ENCODE measurements around the gene FBXL7.

Gene FBXL7

DNA sequence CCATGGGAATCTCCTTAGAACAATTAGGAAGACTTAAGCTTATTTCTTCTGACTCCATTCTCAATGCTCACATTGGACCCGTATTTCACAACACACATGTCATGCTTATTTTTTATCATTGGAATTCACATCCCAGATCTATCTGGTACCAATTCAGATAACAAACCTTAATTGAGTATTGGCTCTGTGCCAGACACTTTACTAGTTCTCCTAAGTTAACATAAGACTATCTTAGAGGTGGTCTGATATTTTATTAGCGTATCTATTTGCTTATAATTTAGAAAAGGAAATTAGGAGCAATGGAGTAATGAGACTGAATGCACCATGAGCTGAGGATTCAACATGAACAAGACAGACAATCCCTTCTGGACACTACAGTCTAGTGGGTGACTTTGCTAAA, 45.1 kb downstream of the FBXL7 start:
- DNase-seq (ENCODE audit: low read depth): no peak

- no peak for DNase-seq (ENCODE audit: low read depth)
Measured at GRCh38 chr5:15547261-15547839, 47.4 kb downstream of the FBXL7 start.

GRCh38 chr5:15549961-15550360, 50.0 kb downstream of the FBXL7 start:
- DNase-seq (ENCODE audit: low read depth): no peak

DNA sequence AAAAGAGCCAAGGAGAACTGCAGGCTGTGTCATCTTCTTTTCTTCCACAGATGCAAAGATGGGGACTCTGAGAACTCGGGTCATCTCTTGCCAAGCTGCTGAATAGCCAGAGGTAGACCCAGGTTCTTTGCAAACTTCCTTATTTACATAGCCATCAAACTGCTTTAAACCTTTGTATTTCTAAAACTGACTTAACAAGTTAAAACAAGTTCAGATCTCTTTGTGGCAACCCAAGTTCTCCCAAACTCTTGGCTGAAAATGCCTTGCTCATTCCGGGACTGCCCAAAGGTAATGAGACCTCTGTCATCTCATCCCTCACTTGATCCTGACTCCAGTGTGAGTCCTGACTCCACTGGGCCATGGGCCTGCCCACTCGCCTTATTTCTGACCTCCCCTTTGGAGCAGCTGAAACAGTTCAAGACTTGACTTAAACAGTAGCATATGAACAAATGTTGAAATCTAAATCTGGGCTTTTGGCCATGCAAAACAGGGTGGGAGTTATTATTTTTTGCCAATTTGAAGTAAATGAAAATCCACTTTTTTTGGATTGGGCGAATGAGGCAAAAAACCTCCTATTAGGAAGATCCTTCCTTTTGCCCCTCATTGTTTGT, 50.6 kb downstream of the FBXL7 start:
- no peak for DNase-seq (ENCODE audit: low read depth)

- DNase-seq (ENCODE audit: low read depth): no peak
Measured at GRCh38 chr5:15551113-15551504, 51.1 kb downstream of the FBXL7 start.

DNA sequence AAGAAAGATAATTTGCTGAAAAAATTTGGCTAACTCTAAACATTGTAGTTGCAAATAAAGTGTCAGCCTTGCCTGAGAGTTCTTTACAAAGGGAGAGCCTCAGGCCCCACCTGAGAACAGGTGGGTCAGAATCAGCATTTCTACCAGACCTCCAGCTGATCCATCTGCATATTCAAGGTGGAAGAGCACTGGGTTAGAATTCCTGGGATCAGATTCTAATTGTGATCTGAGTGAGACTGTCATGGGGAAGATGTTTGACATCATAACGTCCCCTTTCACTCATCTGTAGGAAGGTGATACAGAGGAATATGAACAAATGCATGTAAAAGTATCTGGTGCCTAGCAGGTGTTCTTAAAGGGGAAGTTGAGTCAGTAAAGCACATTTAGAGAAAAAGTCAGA, 54.6 kb downstream of the FBXL7 start:
- no peak for DNase-seq (ENCODE audit: low read depth)

DNA sequence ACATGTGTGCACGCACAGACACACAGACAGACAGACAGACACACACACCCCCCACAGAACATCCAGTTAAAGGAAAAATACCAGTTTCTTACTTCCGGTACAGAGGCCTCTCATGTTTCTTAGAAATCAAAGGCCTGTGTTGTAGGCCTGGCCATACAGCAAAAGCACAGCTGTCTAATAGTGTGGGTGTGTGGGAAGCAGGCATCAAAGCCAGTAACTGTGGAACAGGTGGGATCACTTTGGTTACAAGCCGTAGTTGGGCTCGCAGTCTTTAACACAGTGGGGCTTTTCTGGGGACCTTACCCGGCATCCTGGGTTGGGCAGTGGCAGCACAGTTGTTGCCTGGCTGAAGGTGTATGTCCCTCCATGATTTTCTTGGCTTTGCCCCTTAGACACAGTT, 55.2 kb downstream of the FBXL7 start:
- DNase-seq (ENCODE audit: low read depth): no peak

DNA sequence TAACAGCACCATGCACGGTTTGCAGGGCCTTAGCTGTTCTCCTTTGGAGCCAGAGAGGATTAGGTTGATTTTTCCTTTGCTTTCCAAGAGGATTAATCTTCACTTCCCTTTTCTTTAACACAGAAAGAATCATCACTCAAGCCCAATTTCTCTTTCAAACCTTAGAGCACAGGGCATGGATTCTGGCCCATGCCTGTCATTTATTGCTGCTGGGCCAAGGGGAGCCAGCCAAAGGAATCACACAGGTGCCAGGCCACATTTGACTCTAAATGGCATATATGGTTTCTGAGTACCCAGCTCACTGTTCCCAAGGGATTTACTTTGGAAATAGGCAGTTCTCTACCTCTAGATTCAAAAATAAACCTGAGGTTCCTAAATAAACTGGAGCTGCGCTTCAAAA, 58.3 kb downstream of the FBXL7 start:
- DNase-seq (ENCODE audit: low read depth): no peak

DNA sequence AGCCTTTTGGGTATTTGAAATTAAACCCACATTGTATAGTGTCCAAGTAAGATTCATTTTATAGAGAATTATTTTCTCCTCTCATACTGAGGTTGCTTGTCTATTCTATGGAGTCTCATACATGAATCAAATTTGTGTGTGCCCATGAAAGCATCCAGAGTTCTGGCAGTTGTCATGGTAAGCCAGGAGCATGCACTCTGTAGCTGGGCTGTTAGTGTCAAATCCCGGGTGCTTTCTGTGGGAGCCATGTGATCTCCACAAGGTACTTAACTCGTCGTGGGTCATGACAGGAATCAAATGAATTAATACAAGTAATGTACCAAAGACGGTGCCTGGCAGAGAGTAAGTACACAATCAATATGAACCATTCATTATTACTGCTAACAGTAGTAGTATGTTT, 58.7 kb downstream of the FBXL7 start:
- no peak for DNase-seq (ENCODE audit: low read depth)

- DNase-seq (ENCODE audit: low read depth): no peak
Measured at GRCh38 chr5:15560421-15560820, 60.4 kb downstream of the FBXL7 start.

GRCh38 chr5:15564523-15564922, 64.5 kb downstream of the FBXL7 start:
- DNase-seq (ENCODE audit: low read depth): no peak

DNA sequence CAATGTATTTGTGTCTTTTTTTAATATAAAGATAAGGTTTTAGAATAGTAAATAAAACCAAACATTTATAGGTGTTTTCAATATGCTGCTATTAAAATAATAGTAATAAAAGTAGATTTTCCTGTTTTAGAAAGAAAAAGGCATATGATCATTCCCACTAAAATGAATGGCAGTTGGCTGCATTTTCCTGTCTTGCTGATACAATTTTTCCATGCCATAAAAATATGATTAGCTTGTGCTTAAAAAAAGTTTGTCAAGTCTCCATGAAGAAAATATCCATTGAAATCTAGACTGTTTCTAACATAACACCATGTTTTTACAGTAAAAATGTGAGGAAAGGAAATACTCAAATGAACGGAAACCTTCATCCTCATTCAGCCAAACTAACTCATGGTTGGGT, 65.0 kb downstream of the FBXL7 start:
- no peak for DNase-seq (ENCODE audit: low read depth)

GRCh38 chr5:15566306-15566705, 66.3 kb downstream of the FBXL7 start:
- no peak for DNase-seq (ENCODE audit: low read depth)

DNA sequence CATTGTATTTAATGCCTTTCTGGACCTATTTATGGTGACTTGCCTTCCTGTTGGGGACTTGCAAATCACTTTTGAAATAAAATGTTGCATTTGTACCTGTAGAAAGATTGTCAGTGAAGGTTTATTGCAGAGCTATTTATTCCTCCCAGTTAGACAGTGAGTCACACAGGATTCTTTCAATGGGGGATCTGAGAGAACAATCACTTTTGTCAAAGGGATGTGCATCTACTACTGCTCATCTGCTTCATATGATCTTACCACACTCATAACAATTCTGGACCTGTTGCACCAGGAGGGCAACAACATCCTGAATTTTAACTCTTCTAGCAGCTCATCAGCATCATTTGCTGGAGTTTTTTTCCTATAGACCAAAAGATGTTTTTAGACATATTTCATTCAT, 66.8 kb downstream of the FBXL7 start:
- DNase-seq (ENCODE audit: low read depth): peak; percentile 10

DNA sequence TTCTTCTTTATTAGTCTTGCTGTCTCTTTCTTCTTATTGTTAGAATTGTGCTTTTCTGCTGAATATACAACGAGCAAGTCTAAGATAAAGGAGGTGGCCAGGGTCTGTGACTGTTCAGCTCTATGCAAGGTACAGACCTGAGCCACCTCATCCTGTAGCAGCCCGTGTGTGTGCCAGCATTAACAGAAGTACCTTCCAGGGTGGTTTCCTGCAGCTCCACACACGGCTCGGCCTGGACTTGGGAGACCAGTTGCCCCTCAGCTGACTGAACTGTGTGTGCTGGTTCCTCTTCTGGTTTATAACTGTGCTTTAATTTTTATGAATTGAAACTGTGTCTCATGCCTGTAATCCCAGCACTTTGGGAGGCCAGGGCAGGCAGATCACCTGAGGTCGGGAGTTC, 70.5 kb downstream of the FBXL7 start:
- no peak for DNase-seq (ENCODE audit: low read depth)

- DNase-seq (ENCODE audit: low read depth): no peak
Measured at GRCh38 chr5:15571081-15571480, 71.1 kb downstream of the FBXL7 start.

DNA sequence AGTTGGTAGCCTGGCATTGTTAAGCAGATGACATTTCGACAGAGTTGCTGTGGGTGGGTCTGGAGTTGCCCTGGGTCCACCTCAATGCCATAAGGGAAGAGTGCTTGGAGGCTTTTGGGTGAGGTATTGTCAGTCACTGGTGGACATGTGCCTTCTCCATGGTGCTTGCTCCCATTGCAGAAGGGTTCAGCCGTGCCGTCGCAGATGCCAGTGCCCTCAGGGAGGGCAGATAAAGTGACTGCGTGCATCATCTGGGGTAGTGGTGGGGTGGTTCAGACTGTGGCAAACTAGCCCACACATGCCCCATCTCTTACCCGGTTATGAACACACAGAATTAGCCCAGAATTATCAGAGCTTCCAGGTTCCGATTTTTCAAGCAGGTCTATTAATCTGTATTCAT, 71.6 kb downstream of the FBXL7 start:
- DNase-seq (ENCODE audit: low read depth): no peak

- no peak for DNase-seq (ENCODE audit: low read depth)
Measured at GRCh38 chr5:15573590-15573989, 73.6 kb downstream of the FBXL7 start.

DNA sequence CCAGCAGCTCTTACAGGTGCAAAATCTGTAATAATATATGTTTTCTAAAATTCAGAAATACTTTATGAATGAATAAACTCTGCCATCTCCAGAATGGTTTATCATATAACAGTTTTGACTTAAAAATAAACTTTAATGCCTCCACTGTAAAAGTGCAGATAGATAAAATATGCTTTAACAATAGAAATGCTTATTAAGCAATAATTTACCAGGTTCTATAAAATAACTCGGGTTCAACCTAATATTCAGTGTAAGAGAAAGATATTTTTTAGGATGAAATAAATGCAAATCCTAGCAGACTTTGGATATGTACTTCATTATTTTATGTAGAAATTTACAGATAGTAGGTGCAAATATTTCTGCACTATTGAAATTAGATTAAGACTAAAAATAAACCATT, 74.1 kb downstream of the FBXL7 start:
- DNase-seq (ENCODE audit: low read depth): no peak

- no peak for DNase-seq (ENCODE audit: low read depth)
Measured at GRCh38 chr5:15574806-15575325, 74.9 kb downstream of the FBXL7 start.

DNA sequence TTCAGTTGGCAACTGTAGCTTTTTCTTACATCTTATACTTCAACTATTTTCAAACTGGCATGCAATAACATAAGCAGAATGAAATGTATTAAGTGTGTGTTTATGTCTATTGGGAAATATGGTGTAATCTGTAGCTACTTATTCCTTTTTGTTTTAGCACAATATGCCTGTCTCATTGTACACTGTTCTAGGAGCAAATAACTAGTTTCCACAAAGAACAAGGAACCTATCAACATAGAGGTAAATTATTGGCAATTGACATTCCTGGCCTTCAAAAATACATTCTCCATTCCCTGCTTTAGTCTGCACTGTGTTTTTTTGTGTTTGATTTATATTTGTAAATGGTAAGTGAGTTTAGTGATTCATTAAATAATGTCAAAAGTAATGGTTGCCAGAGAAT, 75.7 kb downstream of the FBXL7 start:
- DNase-seq (ENCODE audit: low read depth): no peak

GRCh38 chr5:15577132-15577531, 77.2 kb downstream of the FBXL7 start:
- no peak for DNase-seq (ENCODE audit: low read depth)

GRCh38 chr5:15577831-15578230, 77.9 kb downstream of the FBXL7 start:
- no peak for DNase-seq (ENCODE audit: low read depth)
